Stimulated activated CD8-positive, alpha-beta memory T cell treated with anti-CD3 and anti-CD28 coated beads, Interleukin-4, amount 100 ng/mL, for 1 hour (primary cell): ENCODE data around the gene HLA-DRB5.
"Not testable (repeated sequence)": the region's sequence is repeated elsewhere in the genome, so short reads cannot be mapped to it uniquely, and the experiment has no call there.

ENCODE experiments used
- DNase-seq, 2 donors: peaks; one replicate each; pipeline ENCODE4 v3.0.0-alpha.2; 2020; ENCODE audit warnings: low read depth in 2 of 2, low spot score in 1 of 2

The HLA-DRB5 gene

DNA sequence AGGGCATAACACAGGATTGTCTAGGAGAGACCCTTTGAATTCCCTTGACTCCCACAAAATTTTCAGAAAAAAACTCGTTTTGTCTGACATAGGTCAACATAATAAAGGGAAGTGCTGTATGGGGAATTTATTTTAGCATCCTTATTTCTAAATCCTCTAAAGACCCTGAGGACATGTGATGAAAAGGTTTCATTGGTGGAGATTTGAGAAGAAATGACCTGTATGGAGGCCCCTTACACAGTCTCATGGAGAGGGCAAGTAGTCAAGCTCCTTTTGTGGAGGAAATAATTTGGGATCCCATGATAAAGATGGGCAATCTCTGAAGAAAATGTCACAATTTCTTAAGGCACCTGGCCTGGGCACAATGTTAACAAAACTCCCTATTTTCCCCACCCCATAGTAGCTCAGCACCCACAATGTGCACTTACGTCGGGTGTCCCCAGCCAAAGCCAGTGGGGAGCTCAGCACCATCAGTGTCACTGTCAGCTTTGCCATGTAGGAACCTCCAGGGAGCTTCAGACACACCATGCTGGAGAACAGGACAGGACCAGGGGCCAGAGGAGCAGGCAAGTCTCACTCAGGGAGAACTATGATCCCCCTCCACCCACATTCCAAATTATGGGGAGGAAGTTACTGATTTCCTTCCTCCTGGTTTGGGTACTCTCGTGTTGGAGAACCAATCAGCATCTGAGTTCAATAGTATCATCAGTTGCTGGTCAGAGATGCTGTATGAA, at the start of gene HLA-DRB5:
HLA-DRB5 (minus strand) TSS at position 591 of the 734 bp plus-strand sequence; CDS start at position 528, 63 bp downstream.
- DNase-seq: no peak

DNA sequence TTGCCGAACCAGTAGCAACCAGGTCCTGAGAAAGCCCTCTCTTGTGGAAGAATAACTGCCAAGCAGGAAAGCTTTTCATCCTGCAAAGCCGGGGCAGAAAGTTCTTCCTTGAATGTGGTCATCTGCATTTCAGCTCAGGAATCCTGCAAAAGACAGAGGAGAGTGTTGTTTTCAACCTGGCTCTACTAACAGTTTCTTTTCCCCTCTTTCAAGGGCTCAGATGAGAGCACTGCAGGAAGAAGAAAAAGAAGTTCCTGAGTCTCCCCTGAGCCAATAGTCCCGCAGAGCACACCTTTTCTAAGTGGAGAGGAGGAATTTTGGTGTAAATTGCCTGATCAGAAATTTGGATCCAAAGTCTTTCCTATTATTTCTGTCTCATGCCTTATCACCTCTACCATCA, 48.9 kb upstream of the HLA-DRB5 start:
- DNase-seq: no peak

DNA sequence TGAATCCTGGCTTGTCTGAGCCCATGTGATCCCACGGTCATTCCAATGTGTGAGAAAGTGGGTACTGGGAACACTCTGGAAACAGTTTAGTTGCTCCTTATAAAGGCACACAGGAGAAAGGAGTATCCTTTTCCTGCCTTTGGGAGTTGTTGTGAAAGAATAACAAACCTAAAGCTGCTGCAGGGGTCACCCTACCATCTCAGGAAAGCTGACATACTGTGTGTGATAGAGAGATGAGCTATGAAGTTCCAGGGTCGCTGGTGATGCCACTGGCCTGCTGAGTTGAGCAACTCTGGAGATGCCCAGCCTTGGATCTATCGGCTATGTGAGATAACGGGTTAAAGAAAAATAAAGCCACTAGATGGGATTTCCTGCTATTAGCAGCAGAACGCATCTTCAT, 47.4 kb upstream of the HLA-DRB5 start:
- not testable (repeated sequence) for DNase-seq

DNA sequence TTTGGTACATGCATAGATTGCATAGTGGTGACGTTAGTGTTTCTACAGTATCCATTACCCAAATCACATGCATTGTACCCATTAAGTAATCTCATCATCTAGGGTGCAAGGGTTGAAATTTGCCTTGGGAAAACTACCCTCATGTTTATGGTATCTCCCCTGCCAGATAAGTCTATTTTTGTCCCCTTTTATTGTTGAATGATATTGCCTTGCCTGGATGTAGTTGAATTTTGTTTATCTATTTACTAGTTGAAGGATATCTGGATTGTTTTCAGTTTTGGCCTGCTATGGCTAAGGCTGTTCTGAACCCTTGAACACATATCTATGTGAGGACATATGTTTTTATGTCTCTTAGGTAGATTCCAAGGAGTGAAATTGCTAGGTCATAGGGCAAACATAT, 46.2 kb upstream of the HLA-DRB5 start:
- no peak for DNase-seq

DNA sequence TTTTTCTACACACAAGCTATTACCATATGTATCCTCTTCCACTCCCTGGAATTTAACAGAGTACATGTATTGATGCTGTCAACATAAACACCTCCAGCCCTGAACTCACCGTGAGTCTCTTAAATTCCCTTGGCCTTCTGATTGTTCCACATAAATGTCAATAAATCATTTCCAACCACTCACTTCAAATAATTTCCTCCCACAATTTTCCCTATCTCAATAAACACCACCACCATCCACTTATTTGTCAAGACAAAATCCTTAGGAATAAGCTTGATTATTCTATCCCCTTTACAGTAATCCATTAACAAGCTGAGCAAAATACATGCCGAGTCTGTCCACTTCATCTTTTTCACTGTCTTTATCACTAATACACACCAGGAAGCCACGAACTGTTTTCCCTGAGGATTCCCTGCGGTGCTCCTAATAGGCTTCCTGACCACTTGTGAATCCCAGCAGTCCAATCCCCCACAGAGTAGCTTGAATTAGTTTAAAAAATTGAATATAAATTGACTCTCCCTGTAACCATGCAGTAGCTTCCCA, 40.3 kb upstream of the HLA-DRB5 start:
- no peak for DNase-seq

DNA sequence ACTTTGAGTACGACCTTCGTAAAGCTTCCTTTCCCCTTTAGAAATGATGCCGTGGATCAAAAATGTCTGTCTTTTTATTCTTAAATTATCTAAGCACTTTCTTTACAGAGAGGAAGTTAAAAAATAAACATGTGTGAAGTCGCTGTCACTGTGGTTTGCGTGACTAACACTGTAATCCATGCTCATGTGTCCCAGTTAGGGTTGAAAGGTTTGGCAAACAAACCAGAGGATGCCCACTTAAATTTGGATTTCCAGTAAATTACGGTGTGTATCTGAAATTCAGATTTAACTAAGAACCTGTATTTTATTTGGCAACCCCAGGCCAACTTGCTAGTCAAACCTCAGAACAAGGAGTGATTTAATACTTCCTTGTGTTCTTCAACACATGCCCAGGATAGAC, 38.5 kb upstream of the HLA-DRB5 start:
- DNase-seq: no peak

DNA sequence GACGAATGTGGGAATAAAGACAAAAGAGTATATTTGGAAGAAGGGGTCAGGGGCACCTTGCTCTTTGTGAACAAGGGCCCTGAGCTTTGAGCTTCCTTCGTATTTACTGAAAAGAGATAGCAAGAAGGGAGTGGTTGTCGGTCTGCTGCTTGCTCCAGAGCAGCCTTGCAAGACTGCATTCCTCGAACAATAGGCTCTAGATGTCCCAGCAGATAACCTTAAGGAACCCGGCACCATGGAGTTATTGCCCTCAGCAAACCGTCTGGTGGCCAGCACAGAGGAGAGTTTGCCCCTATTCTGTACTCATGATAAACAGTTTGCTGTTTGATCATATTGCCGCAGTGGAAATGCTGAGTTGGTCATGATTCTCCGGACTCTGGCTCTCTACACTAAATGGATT, 36.9 kb upstream of the HLA-DRB5 start:
- no peak for DNase-seq

DNA sequence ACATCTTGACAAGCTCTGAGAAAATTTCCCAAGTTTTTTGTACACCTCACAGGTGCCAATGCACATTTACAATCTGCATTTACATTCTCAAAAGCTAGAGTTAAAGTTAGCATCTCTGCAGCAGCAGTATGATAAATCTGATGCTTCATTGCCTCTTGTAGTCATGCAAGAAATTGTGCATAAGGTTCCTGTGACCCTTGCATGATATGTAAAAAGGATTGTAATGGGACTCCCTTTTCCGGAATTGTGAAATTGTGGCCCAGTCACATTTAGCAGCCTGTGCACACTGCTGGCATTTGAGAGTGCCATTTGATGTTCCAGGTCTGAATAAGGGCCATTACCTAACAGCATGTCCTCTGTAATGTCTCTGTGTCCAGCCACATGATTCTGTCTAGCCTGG, 35.4 kb upstream of the HLA-DRB5 start:
- DNase-seq: no peak

DNA sequence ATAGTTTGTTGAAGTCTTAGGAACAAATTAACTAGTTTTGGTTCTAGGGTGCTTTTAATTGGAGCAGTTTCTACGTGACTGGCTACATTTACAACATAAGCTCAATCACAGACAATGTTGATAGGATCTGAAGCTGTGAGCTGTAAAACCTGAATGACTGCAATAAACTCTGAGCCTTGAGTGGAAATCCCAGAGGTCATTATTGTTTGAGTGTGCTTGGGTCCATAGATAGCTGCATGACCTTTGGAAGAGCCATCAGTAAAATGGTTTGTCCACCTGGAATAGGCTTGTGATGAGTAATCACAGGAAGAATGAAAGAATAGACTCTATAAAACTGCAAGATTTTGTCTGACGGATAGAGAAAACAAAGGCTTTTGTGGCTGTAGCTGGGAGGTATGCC, 32.9 kb upstream of the HLA-DRB5 start:
- no peak for DNase-seq

DNA sequence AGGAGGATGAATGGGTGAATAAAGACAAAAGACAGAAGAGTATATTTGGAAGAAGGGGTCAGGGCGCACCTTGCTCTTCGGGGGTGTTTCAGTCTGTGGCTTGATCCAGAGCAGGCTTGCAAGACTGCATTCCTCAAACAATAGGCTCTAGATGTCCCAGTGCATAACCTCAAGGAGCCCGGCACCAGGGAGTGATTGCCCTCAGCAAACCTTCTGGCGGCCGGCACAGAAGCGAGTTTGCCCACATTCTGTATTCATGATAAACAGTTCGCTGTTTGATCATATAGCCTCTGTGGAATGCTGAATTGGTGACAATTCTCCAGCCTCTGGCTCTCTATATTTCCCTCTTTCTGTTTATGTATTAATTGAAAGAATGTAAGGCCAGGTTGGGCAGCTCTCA, 29.7 kb upstream of the HLA-DRB5 start:
- no peak for DNase-seq

DNA sequence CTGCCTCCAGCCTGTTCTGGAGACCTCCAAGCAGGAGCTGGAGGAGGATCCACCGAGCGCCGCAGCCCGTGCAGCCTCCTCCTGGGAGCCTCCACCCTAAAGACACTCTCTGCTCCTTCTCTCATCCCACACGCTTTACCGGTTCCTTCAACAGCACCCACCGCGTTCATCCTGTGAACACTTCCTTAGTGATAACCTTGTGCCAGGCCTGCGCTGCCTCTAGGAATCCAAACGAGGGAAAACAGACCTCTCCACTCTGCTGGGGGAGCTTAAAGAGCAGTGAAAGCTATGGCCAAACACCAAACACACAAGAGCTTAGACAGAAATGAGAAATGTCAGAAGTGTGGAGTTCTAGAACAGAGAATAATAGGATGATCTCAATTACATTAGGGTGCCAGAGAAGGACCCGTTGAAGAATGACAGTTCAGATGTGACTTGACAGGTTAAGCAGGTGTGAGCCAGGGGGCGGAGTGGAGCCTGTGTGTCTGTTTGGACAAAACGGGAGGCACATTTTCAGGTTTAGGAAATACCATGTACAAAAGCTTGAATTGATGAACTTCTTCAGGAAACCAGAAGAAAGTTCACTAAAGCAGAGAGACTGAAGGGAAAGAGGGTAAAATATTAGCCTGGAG, 28.5 kb upstream of the HLA-DRB5 start:
- no peak for DNase-seq

DNA sequence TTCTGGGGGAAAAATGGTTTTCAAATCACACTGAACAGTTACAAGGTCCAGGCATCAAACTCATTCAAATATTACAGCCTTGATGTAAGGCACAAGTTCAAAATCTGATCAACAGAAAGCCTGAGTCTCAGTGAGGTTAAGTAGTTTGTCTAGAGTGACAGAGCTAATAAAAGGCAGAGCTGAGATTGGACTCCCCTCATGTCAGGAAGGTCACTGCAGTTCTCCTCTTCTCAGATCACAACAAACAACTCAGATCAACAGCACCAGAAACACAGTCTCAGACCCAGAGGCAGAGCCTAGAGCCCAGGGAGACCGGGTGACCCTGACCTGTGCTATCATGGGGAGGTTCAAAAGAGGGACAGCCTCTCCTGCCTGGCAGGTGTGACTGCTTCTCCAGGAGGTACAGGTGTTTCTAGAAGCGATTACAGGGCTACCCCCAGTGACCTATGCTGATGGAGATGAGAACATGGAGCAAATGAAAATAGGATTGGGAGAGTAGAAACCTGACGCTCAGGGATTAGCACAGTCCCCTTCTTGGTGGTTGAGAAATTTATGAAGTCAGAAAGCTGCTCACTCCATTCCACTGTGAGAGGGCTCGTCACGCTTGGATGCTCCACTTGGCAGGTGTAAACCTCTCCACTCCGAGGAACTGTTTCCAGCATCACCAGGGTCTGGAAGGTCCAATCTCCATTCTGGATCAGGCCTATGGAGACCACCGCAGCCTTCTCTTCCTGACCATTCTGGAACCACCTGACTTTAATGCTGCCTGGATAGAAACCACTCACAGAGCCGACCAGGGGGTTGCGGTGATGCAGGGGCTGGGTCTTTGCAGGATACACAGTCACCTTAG, 24.3 kb upstream of the HLA-DRB5 start:
- DNase-seq: no peak

DNA sequence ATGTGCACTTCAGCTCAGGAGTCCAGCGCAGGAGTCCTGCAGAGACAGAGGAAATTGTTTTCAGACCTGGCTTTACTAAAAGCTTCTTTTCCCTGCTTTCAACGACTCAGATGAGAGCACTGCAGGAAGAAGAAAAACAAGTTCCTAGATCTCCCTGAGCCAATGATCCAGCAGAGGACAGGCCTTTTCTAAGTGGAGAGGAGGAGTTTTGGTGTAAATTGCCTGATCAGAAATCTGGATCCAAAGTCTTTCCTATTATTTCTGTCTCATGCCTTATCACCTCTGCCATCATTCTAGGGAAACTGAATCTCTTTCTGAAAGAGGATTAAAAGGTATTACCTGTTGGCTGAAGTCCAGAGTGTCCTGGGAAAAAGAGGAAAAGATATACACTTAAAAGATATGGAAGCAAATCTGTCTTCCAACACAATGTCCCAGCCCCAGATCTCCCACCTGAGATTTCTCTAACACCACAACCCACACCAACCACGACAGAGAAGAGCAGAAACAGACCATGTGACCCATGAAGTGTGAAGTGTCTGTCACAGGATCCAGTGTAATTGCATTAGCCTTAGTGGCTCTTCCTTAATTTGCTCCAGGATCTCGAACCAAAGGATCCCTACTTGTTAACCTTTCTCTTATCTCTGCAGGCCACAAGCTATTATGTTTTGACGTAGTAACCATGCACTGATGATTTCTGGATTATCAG, 23.1 kb upstream of the HLA-DRB5 start:
- no peak for DNase-seq

DNA sequence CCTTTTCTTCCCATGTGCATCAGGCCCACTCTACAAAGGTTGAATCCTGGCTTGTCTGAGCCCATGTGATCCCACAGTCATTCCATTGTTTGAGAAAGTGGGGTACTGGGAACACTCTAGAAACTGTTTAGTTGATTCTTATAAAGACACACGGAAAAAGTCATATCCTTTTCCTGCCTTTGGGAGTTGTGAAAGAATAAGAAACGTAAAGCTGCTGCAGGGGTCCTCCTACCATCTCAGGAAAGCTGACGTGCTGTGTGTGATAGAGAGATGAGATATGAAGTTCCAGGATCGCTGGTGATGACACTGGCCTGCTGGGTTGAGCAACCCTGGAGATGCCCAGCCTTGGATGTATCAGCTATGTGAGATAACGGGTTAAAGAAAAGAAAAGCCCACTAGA, 21.3 kb upstream of the HLA-DRB5 start:
- no peak for DNase-seq

DNA sequence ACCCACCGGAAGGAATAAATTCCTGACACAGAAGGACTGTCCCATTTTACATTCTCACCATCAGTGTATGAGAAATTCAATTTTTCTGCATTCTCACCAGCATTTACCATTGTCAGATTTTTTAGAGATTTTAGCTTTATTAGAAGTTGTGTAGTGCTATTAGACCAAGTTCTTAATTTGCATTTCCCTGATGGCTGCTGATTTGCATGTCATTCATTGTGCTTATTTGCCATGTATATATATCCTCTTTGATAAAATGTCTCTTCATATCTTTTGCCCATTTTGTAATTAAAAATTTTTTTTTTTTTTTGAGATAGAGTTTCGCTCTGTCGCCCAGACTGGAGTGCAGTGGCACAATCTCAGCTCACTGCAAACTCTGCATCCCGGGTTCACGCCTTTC, 9.8 kb upstream of the HLA-DRB5 start:
- no peak for DNase-seq

DNA sequence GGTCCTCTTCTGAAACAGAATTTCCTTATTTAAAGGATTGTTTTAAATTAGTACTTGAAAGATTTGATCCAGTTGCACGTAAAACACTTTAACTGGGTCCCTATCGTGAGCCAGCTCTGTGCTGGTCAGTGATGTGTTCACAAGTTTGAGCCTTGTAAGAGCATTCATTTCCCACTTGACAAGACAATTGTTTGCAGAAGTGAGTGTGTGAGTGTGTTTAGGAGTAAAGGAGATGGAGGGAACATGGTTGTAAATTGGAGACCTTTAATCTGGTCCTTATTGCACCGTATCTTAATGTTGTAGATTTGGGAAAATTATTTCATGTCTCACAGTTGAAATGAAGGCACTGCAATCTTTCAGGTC, 325 bp upstream of the HLA-DRB5 start:
- not testable (repeated sequence) for DNase-seq

DNA sequence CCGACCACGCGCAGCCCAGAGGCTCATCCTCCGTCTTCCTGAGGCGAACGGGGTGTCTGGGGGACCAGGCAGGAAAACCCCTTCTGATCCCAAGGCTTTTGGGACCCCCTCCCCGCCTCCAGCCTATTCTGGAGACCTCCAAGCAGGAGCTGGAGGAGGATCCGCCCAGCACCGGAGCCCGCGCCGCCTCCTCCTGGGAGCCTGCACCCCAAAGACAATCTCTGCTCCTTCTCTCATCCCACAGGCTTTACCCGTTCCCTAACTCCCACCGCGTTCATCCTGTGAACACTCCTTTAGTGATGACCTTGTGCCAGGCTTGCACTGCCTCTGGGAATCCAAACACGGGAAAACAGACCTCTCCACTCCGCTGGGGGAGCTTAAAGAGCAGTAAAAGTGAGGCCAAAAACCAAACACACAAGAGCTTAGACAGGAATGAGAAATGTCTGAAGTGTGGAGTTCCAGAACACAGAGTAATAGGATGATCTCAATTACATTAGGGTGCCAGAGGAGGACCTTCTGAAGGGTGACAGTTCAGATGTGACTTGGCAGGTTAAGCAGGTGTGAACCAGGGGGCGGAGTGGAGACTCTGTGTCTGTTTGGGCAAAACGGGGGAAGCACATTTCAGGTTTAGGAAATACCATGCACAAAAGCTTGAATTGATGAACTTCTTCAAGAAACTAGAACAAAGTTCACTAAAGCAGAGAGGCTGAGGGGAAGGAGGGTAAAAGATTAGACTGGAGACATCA, 7.6 kb downstream of the HLA-DRB5 start:
- DNase-seq: no peak

DNA sequence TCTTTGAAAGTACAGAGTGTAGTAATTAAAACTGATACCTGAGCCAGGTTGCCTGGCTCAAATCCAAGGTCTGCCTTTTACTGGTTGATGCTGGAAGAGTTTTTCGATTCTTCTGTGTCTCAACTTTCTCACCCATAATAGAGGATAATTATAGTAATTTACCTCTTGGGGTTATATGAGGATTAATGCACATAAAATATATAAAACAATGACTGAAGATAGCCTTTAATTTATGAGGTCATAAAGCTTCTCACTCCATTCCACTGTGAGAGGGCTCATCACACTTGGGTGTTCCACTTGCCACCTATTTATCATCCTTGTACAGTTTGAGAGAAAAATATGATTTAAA, 10.2 kb downstream of the HLA-DRB5 start:
- no peak for DNase-seq

DNA sequence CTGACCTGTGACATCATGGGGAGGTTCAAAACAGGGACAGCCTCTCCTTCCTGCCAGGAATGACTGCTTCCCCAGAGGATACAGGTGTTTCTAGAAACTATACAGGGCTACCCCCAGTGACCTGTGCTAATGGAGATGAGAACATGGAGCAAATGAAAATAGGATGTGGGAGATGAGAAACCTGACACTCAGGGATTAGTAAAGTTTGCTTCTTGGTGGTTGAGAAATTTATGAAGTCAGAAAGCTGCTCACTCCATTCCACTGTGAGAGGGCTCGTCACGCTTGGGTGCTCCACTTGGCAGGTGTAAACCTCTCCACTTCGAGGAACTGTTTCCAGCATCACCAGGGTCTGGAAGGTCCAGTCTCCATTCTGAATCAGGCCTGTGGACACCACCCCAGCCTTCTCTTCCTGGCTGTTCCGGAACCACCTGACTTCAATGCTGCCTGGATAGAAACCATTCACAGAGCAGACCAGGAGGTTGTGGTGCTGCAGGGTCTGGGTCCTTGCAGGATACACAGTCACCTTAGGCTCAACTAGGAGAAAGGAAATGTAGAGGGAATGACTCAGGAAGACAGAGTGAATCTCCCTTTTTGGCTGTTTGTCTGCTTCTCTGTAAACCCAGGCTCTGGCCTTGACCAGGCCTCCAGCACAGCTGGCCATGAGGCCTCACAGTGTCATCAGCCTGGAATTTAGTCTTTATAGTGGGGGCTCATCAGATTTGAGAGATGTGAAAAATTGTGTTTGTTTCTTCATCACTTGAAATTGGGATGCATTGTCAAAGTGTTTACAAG, 10.8 kb downstream of the HLA-DRB5 start:
- no peak for DNase-seq
